SK-N-SH (cell line): ENCODE results near the gene SLC13A2. TPM values are rescaled to one million over a fixed set of nuclear protein-coding genes. Genes with fewer than 3 reads are reported as not detected.

Experiments used
- CTCF ChIA-PET: fragments of 300-600, 350-600 bp; formaldehyde crosslinking; extraction: SDS; loops from one replicate; lab custom pipeline; 2021; lab: Yijun Ruan, JAX
- POLR2A ChIA-PET: fragments of 350-600 bp; sonication (Branson Sonifier 250); formaldehyde crosslinking; extraction: SDS; loops from one replicate; lab custom pipeline; 2020; ENCODE audit warnings: antibody characterized with exemption, inconsistent platforms; lab: Yijun Ruan, JAX
- DNase-seq: peaks from one replicate; pipeline ENCODE4 v3.0.0; 2012
- H2AFZ ChIP-seq: fragments of 200-600 bp; sonication (generic); 2 replicates; pipeline ENCODE4 v1.8.1; 2016; ENCODE audit warnings: antibody characterized with exemption, mild to moderate bottlenecking, low read depth
- H3F3A ChIP-seq: fragments of 200-600 bp; sonication (generic); replicated peaks from 2 replicates; pipeline ENCODE3; 2016; ENCODE audit warnings: antibody characterized with exemption, mild to moderate bottlenecking; ENCODE audit not compliant: insufficient read depth
- H3K27ac ChIP-seq, 2 experiments: fragments of 200-500 bp in 1 of 2; fragments of 200-600 bp in 1 of 2; sonication (Bioruptor generic) in 1 of 2; sonication (generic), shearing (Covaris generic) in 1 of 2; 2 replicates each; pipeline versions ENCODE4 v1.5.1 to v1.6.1; 2014 to 2016; ENCODE audit warnings: low read depth in 2 of 2, inconsistent platforms in 1 of 2, low read length in 1 of 2, mild to moderate bottlenecking in 1 of 2, mixed read lengths in 1 of 2
- H3K27me3 ChIP-seq: fragments of 200-600 bp; sonication (generic), shearing (Covaris generic); 2 replicates; pipeline ENCODE4 v1.6.1; 2016; ENCODE audit warnings: mixed run types; ENCODE audit not compliant: insufficient read depth
- H3K36me3 ChIP-seq, 2 experiments: fragments of 200-500 bp in 1 of 2; fragments of 200-600 bp in 1 of 2; sonication (Bioruptor generic) in 1 of 2; sonication (generic) in 1 of 2; replicated peaks in 1 of 2; 2 replicates each; pipeline versions ENCODE3 to v1.5.1; 2014 to 2016; ENCODE audit warnings: low read length in 1 of 2, mild to moderate bottlenecking in 1 of 2; ENCODE audit not compliant: insufficient read depth in 2 of 2, control insufficient read depth in 1 of 2
- H3K4me1 ChIP-seq, 2 experiments: fragments of 200-500 bp in 1 of 2; fragments of 200-600 bp in 1 of 2; sonication (Bioruptor generic) in 1 of 2; sonication (generic), shearing (Covaris generic) in 1 of 2; 2 replicates each; pipeline versions ENCODE4 v1.5.1 to v1.6.1; 2014 to 2016; ENCODE audit warnings: low read depth in 1 of 2, low read length in 1 of 2, mixed run types in 1 of 2; ENCODE audit not compliant: insufficient read depth in 2 of 2, control insufficient read depth in 1 of 2
- H3K4me2 ChIP-seq: fragments of 200-600 bp; sonication (generic), shearing (Covaris generic); 2 replicates; pipeline ENCODE4 v1.6.1; 2017; ENCODE audit warnings: mixed run types
- H3K4me3 ChIP-seq, 2 experiments: fragments of 200-500 bp in 1 of 2; fragments of 200-600 bp in 1 of 2; sonication (Bioruptor generic) in 1 of 2; sonication (generic), shearing (Covaris generic) in 1 of 2; 2 replicates each; pipeline versions ENCODE4 v1.5.1 to v1.8.1; 2014 to 2016; ENCODE audit warnings: low read depth in 2 of 2, inconsistent platforms in 1 of 2, low read length in 1 of 2, mild to moderate bottlenecking in 1 of 2, mixed read lengths in 1 of 2, moderate library complexity in 1 of 2
- H3K79me2 ChIP-seq: fragments of 200-600 bp; sonication (generic); 2 replicates; pipeline ENCODE4 v1.8.1; 2017; ENCODE audit warnings: mild to moderate bottlenecking; ENCODE audit not compliant: insufficient read depth
- H3K9ac ChIP-seq: fragments of 200-600 bp; sonication (generic); 2 replicates; pipeline ENCODE4 v1.6.1; 2017; ENCODE audit warnings: mixed run types
- H3K9me2 ChIP-seq: fragments of 200-600 bp; sonication (generic); 2 replicates; pipeline ENCODE4 v1.6.1; 2017; ENCODE audit warnings: mixed run types
- H3K9me3 ChIP-seq: fragments of 200-600 bp; sonication (generic); 2 replicates; pipeline ENCODE4 v1.6.1; 2017; ENCODE audit warnings: mixed run types, mild to moderate bottlenecking, moderate library complexity
- H4K20me1 ChIP-seq: fragments of 200-600 bp; sonication (generic); 2 replicates; pipeline ENCODE4 v1.6.1; 2017; ENCODE audit warnings: mild to moderate bottlenecking, mixed run types; ENCODE audit not compliant: insufficient read depth
- EP300 ChIP-seq, 2 experiments: IDR thresholded peaks; 2 replicates each; pipeline versions ENCODE4 v1.4.0 to v1.6.1; 2012; ENCODE audit warnings: borderline replicate concordance in 1 of 2, low read depth in 1 of 2, low read length in 1 of 2
- MEF2A ChIP-seq: IDR thresholded peaks from 2 replicates; pipeline ENCODE4 v1.4.0; 2012; ENCODE audit warnings: low read depth, borderline replicate concordance
- MXI1 ChIP-seq: IDR thresholded peaks from 2 replicates; pipeline ENCODE4 v1.6.1; 2012; ENCODE audit warnings: mild to moderate bottlenecking, low read depth, low read length, improper control_type of control experiment
- POLR2AphosphoS5 ChIP-seq: IDR thresholded peaks from 2 replicates; pipeline ENCODE4 v1.6.1; 2012; ENCODE audit warnings: low read depth, low read length
- RAD21 ChIP-seq: IDR thresholded peaks from 2 replicates; pipeline ENCODE4 v1.6.1; 2012; ENCODE audit warnings: mild to moderate bottlenecking, low read length
- WGBS: methylation state at CpG from one replicate; pipeline ENCODE4 v1.1.6; 2017; ENCODE audit warnings: low lambda C conversion rate; 5-methylcytosine and 5-hydroxymethylcytosine counted together
- polyA plus RNA-seq, 3 experiments: library from polyadenylated mRNA; depleted of rRNA; stranded (reverse); fragments of >200 nt; gene quantifications; 2 replicates each; pipeline ENCODE4 v1.2.3, GENCODE V29; 2012
- TF ChIP-seq, protein P1 (sequence below): fragments of 200-600 bp; sonication (generic); IDR thresholded peaks from 2 replicates; pipeline ENCODE4 v1.6.1; 2017; ENCODE audit warnings: antibody characterized with exemption, mild to moderate bottlenecking, moderate library complexity
- TF ChIP-seq, protein P2 (sequence below): fragments of 150-350 bp; IDR thresholded peaks from 2 replicates; pipeline ENCODE4 v1.6.1; 2016; ENCODE audit warnings: mild to moderate bottlenecking, low read depth, low read length

Gene SLC13A2
- polyA plus RNA-seq, 1 of the 3 experiments (the other 2 are of a cell fraction) = not detected

DNA sequence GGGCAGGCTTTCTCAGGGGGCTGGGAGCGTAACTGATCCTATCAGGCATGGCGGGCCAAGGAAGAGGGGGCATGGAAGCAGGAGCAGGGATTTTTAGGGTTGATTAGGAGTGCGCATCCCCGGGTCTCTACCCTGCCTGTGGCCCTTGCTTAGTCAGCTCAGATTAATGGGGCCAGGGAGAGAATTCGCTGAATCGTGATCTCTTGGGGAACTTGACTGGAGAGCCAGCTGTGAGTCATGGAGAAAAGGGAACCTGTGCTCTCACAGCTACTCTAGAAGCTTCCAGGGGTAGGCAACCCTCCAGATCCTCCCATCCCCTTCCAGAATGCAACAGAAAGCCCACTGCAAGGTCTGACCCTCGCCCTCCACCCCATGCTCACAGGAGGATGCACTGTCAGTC is 36.3 kb downstream of the SLC13A2 start:
- WGBS = 54% methylated on average over 6 of the region's 7 CpGs
- Histone ChIP-seq H3F3A (no peaks in the 10 kb centered on the region), H3K4me3 (no peak overlapping the region), H3K4me2 (no peak overlapping the region), H3K9me3 (no peaks in the 10 kb centered on the region), H3K27ac (no peak overlapping the region), H3K9me2 (no peaks in the 10 kb centered on the region), H3K79me2 (no peaks in the 10 kb centered on the region), H2AFZ (no peak overlapping the region), H4K20me1 (no peaks in the 10 kb centered on the region), H3K27me3 (peaks cover 44% of the 10 kb centered on the region), H3K4me1 (no peaks in the 10 kb centered on the region), H3K36me3 (no peaks in the 10 kb centered on the region), H3K9ac (no peak overlapping the region)
- TF ChIP-seq MEF2A (no peak), RAD21 (no peak)
- DNase-seq = no peak
- POLR2A ChIA-PET = no interaction called here
- CTCF ChIA-PET = interaction anchor here (1.0 to 2.1 kb wide), 3 partner anchors 10 to 31 kb away, joined by 3 to 5 read pairs (median 3); no protein-coding TSS in a partner anchor

DNA sequence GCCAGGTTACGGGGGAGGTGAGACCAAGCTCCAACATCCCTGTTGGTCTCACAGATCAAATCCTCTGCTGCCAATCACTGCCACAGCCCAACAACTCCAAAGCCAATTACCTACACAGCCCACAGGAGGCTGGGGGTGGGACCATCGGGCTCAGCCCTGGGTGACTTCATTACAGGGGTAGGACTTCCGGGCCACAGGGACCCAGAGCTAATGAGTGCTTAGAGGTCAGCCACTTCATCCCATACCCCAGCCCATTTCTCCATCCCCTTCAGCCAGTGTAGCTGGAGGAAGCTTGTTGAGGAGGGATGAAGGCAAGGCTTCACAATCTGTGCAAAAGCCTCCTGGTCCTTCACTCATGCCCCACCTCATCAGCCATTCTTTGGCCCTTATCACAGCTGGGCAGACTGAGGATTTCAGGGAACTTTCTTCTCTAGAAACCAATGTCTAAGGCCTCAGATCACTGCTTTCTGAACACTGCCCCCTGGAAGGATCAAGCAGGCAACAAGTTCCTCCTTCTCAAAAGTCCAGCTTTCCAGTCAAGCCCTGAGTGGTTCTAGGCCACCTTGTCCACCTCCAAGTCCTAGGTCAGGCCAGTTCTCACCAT is 38.5 kb downstream of the SLC13A2 start:
- H3K79me2 ChIP-seq = no peaks in the 10 kb centered on the region
- H3K4me2 ChIP-seq = no peak overlapping the region
- H3K27me3 ChIP-seq = peaks cover 38% of the 10 kb centered on the region
- H3K9me3 ChIP-seq = no peaks in the 10 kb centered on the region
- no peaks in the 10 kb centered on the region for H3K36me3 ChIP-seq
- no peak overlapping the region for H2AFZ ChIP-seq
- ChIA-PET POLR2A (interaction anchor here (0.8 kb wide), 1 partner anchor 14 kb away, joined by 3 read pairs; no protein-coding TSS in a partner anchor), CTCF (interaction anchor here (0.9 to 1.3 kb wide), 3 partner anchors 28 to 37 kb away, joined by 4 to 5 read pairs (median 5); no protein-coding TSS in a partner anchor)
- H3K9me2 ChIP-seq = no peaks in the 10 kb centered on the region
- no peaks in the 10 kb centered on the region for H3F3A ChIP-seq
- H3K9ac ChIP-seq = no peak overlapping the region
- no peak for DNase-seq
- TF ChIP-seq MXI1 = no peak
- TF ChIP-seq, protein P1, sequence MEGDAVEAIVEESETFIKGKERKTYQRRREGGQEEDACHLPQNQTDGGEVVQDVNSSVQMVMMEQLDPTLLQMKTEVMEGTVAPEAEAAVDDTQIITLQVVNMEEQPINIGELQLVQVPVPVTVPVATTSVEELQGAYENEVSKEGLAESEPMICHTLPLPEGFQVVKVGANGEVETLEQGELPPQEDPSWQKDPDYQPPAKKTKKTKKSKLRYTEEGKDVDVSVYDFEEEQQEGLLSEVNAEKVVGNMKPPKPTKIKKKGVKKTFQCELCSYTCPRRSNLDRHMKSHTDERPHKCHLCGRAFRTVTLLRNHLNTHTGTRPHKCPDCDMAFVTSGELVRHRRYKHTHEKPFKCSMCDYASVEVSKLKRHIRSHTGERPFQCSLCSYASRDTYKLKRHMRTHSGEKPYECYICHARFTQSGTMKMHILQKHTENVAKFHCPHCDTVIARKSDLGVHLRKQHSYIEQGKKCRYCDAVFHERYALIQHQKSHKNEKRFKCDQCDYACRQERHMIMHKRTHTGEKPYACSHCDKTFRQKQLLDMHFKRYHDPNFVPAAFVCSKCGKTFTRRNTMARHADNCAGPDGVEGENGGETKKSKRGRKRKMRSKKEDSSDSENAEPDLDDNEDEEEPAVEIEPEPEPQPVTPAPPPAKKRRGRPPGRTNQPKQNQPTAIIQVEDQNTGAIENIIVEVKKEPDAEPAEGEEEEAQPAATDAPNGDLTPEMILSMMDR = no peak
- TF ChIP-seq, protein P2, sequence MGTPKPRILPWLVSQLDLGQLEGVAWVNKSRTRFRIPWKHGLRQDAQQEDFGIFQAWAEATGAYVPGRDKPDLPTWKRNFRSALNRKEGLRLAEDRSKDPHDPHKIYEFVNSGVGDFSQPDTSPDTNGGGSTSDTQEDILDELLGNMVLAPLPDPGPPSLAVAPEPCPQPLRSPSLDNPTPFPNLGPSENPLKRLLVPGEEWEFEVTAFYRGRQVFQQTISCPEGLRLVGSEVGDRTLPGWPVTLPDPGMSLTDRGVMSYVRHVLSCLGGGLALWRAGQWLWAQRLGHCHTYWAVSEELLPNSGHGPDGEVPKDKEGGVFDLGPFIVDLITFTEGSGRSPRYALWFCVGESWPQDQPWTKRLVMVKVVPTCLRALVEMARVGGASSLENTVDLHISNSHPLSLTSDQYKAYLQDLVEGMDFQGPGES = no peak
- H4K20me1 ChIP-seq = no peaks in the 10 kb centered on the region
- H3K27ac ChIP-seq = no peak overlapping the region
- H3K4me1 ChIP-seq = no peaks in the 10 kb centered on the region
- 100% methylated on average over 1 of the region's 3 CpGs for WGBS
- H3K4me3 ChIP-seq = no peak overlapping the region

GRCh38 chr17:28513476-28513875 is 40.0 kb downstream of the SLC13A2 start:
- WGBS = 25% methylated on average over 7 of the region's 7 CpGs
- H3K4me3 ChIP-seq = no peak overlapping the region
- DNase-seq = no peak
- no peaks in the 10 kb centered on the region for H4K20me1 ChIP-seq
- no peak overlapping the region for H3K9ac ChIP-seq
- H3K9me3 ChIP-seq = no peaks in the 10 kb centered on the region
- no peaks in the 10 kb centered on the region for H3K4me1 ChIP-seq
- no peaks in the 10 kb centered on the region for H3K79me2 ChIP-seq
- POLR2A ChIA-PET = no interaction called here
- TF ChIP-seq EP300 (IDR thresholded peaks at IDR 0.05; ENCODE audit: borderline replicate concordance in 1 of 2, low read depth in 1 of 2, low read length in 1 of 2) (no peak), POLR2AphosphoS5 (no peak)
- H2AFZ ChIP-seq = no peak overlapping the region
- CTCF ChIA-PET = interaction anchor here (0.7 to 1.3 kb wide), 2 partner anchors 27 to 35 kb away, joined by 3 to 7 read pairs; no protein-coding TSS in a partner anchor
- H3K9me2 ChIP-seq = no peaks in the 10 kb centered on the region
- no peak overlapping the region for H3K27ac ChIP-seq
- H3K4me2 ChIP-seq = no peak overlapping the region
- H3K27me3 ChIP-seq = peaks cover 38% of the 10 kb centered on the region
- no peaks in the 10 kb centered on the region for H3K36me3 ChIP-seq
- H3F3A ChIP-seq = no peaks in the 10 kb centered on the region
